Activated CD4-positive, alpha-beta memory T cell treated with anti-CD3 and anti-CD28 coated beads for 36 hours (primary cell): ENCODE data around the gene YAE1. TPM values are rescaled to one million over a fixed set of nuclear protein-coding genes. Genes with fewer than 3 reads are reported as not detected.

Experiments used
- CTCF ChIA-PET: fragments of 350-600 bp; sonication (Branson Sonifier 250); formaldehyde crosslinking; loops from one replicate; lab custom pipeline; 2021; ENCODE audit warnings: antibody characterized with exemption, inconsistent platforms; lab: Charles Lee
- POLR2A ChIA-PET: fragments of 350-600 bp; sonication (Branson Sonifier 250); formaldehyde crosslinking; loops from one replicate; lab custom pipeline; 2021; ENCODE audit warnings: antibody characterized with exemption; lab: Charles Lee
- DNase-seq: peaks from one replicate; pipeline ENCODE4 v3.0.0-alpha.2; 2020
- H3K27ac Mint-ChIP-seq: one replicate; pipeline ENCODE4 v1.8.0; 2021; ENCODE audit warnings: mixed read lengths
- H3K27me3 Mint-ChIP-seq: one replicate; pipeline ENCODE4 v1.8.0; 2021; ENCODE audit warnings: mixed read lengths
- H3K36me3 Mint-ChIP-seq: one replicate; pipeline ENCODE4 v1.8.0; 2021; ENCODE audit warnings: mixed read lengths
- H3K4me1 Mint-ChIP-seq: one replicate; pipeline ENCODE4 v1.8.0; 2021; ENCODE audit warnings: low read depth, mixed read lengths
- H3K4me3 Mint-ChIP-seq: one replicate; pipeline ENCODE4 v1.8.0; 2021; ENCODE audit warnings: mild to moderate bottlenecking, mixed read lengths
- H3K9me3 Mint-ChIP-seq: one replicate; pipeline ENCODE4 v1.8.0; 2021; ENCODE audit warnings: mixed read lengths
- intact Hi-C: fragments of 100-400 bp; cut with micrococcal nuclease; formaldehyde crosslinking; loops from one replicate; pipeline ENCODE4 v1.15.1; 2023
- total RNA-seq, 2 experiments: library from RNA; stranded (reverse); gene quantifications; one replicate each; pipeline ENCODE4 v1.2.3, GENCODE V29; 2021

The YAE1 gene
- total RNA-seq, 2 experiments from 2014 or later: 7.3 to 8.8 TPM

DNA sequence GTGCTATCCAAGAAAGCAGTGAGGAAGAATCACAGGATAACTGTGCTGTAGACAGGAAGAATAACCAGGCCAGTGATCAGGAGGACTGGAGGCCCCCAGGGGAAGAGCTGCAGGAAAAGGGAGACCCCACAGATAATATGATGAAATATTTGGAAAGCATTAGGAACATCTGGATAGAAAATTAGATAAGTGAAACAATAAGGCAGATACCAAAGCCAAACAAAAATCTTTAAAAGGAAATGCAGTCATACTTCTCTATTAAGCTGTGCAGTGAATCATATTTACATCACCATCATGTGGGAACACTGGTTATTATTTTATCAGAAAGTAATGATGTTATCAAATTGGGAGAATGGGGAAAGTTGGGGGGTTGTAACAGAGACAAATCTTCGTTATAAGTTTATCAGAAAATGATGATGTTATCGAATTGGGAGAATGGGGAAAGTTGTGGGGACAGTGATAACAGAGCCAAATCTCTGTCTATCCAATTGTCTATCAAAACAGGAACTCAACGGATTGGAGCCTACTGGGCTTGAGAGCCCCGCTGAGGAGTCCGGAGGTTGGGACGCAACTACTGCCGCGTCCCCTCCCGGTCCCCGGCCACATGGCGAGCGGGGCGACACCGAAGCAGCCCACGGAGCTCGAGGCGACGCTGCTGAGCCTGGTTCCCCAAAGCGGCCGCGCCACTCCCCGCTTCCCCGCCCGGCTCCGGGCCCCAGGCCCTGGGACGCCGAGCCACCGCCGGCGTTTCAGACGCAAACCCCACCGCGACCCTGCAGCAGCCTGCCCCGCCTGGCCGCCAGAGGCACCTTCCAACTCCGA lies 43.1 kb downstream of the YAE1 start:
- ChIA-PET POLR2A (interaction anchor here (1.9 kb wide), 1 partner anchor 14 kb away, joined by 9 read pairs; the partner anchor contains the start of gene RALA), CTCF (interaction anchor here (0.7 to 2.9 kb wide), 3 partner anchors 11 to 29 kb away, joined by 3 to 14 read pairs (median 4); no protein-coding TSS in a partner anchor)
- peak overlapping the region; percentile 49 for H3K27ac Mint-ChIP-seq
- no peaks in the 10 kb centered on the region for H3K9me3 Mint-ChIP-seq
- H3K4me1 Mint-ChIP-seq: peaks cover 41% of the 10 kb centered on the region
- H3K27me3 Mint-ChIP-seq: peaks cover 8% of the 10 kb centered on the region
- H3K36me3 Mint-ChIP-seq: no peaks in the 10 kb centered on the region
- H3K4me3 Mint-ChIP-seq: peak overlapping the region; percentile 31
- DNase-seq: peak; percentile 21
- intact Hi-C loops: loop anchor here (2.0 kb wide), 2 partner anchors 13 to 17 kb away; partner anchors contain the start of gene RALA

DNA sequence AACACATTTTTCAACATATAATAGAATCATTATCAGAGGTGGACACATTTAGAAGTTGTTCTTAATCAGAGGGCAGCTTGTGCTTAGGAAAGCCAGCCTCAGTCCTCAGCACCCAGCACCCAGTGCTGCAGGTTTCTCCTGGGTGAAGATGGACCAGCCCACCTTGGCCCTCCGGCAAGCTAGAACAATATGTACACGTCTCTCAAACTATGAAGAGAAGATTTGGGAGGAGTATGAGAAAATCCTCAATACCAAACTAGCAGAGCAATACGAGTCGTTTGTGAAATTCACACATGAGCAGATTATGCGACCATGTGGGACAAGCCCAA lies 43.7 kb downstream of the YAE1 start:
- no peaks in the 10 kb centered on the region for H3K9me3 Mint-ChIP-seq
- intact Hi-C loops: loop anchor here (2.0 kb wide), 2 partner anchors 13 to 17 kb away; partner anchors contain the start of gene RALA
- peaks cover 8% of the 10 kb centered on the region for H3K27me3 Mint-ChIP-seq
- no peak overlapping the region for H3K27ac Mint-ChIP-seq
- ChIA-PET CTCF (interaction anchor here (0.7 to 2.9 kb wide), 2 partner anchors 13 to 29 kb away, joined by 3 to 14 read pairs; no protein-coding TSS in a partner anchor), POLR2A (interaction anchor here (1.9 kb wide), 1 partner anchor 14 kb away, joined by 9 read pairs; the partner anchor contains the start of gene RALA)
- peaks cover 39% of the 10 kb centered on the region for H3K4me1 Mint-ChIP-seq
- no peak overlapping the region for H3K4me3 Mint-ChIP-seq
- no peaks in the 10 kb centered on the region for H3K36me3 Mint-ChIP-seq
- DNase-seq: no peak

- ChIA-PET CTCF (no interaction called here), POLR2A (interaction anchor here (1.2 kb wide), 1 partner anchor 10 kb away, joined by 3 read pairs; the partner anchor contains the start of gene RALA)
- Mint-ChIP-seq H3K4me3 (no peak overlapping the region), H3K27me3 (peaks cover 9% of the 10 kb centered on the region), H3K4me1 (peaks cover 12% of the 10 kb centered on the region), H3K36me3 (no peaks in the 10 kb centered on the region), H3K9me3 (no peaks in the 10 kb centered on the region), H3K27ac (no peak overlapping the region)
- intact Hi-C loops: no loop called here
- no peak for DNase-seq
Observed at GRCh38 chr7:39613577-39613976, 47.4 kb downstream of the YAE1 start.

DNA sequence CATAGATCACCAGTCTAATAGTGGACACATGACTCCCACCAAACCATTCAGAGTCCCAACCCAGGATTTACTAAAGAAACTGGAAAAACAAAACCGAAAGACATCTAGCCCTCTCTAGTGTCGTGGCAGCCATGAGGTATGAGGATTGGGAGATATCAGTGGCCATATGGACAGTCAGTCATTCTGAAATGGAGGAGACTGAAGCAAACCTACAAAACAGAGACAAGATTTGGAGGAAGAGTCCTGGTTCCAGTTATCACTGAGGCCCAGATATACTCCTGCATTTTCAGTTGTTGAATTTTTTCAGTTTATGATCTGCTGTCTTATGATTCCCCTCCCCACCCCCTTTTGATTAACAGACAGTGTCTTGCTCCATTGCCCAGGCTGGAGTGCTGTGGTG lies 48.1 kb downstream of the YAE1 start:
- ChIA-PET CTCF (no interaction called here), POLR2A (interaction anchor here (1.2 kb wide), 1 partner anchor 9 kb away, joined by 3 read pairs; the partner anchor contains the start of gene RALA)
- DNase-seq: no peak
- H3K27ac Mint-ChIP-seq: no peak overlapping the region
- H3K27me3 Mint-ChIP-seq: peaks cover 9% of the 10 kb centered on the region
- H3K9me3 Mint-ChIP-seq: no peaks in the 10 kb centered on the region
- peaks cover 6% of the 10 kb centered on the region for H3K4me1 Mint-ChIP-seq
- no peaks in the 10 kb centered on the region for H3K36me3 Mint-ChIP-seq
- intact Hi-C loops: no loop called here
- H3K4me3 Mint-ChIP-seq: no peak overlapping the region

DNA sequence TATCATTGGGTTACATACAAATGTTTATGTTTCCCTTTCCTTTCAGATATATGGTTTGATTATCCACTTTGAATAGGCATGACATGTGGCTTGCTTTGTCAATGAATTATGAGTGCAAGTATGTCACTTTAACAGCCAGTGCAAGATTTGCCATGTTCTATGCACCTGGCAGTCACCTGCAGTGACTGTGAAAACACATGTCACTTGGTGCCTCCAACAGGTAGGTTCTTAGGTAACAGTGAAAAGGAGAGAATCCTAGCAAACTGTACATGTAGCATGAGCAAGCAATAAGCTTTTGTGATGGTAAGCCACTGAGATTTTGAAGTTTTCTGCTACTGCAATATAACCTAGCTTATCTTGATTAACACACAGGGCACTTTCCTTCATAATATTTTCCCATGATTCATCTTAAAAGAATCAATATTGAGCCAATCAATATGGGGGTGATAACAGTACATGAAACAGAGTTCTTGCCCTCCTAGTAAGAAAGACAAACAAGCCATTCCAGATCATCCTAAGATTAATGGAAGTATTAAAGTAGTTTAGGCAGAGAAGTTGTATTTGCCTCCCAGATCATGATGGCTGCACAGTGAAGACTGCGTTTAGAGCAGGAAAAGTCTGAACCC lies 49.3 kb downstream of the YAE1 start:
- no peak overlapping the region for H3K27ac Mint-ChIP-seq
- intact Hi-C loops: no loop called here
- H3K9me3 Mint-ChIP-seq: no peaks in the 10 kb centered on the region
- no peaks in the 10 kb centered on the region for H3K36me3 Mint-ChIP-seq
- ChIA-PET CTCF (interaction anchor here (3.2 kb wide), 1 partner anchor 35 kb away, joined by 11 read pairs; no protein-coding TSS in a partner anchor), POLR2A (no interaction called here)
- no peak overlapping the region for H3K4me3 Mint-ChIP-seq
- no peak for DNase-seq
- no peaks in the 10 kb centered on the region for H3K4me1 Mint-ChIP-seq
- peaks cover 6% of the 10 kb centered on the region for H3K27me3 Mint-ChIP-seq

DNA sequence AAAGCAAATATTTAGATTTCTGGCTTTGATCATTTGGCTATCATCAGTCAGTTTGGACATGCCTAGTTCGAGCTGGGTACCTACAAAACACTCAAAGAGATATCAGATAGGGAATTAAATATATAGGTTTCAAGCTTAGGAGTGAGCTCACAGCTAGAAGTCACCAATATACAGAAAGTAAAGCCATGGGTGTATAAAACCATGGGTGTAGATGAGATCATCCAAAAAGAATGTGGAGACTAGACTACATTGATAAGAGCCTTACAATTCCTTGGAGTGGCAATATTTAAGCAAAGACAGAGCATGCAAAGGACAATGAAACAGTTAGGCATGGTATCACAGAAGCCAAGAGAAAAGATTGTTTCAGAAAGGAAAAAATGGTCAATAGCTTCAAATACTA lies 49.9 kb downstream of the YAE1 start:
- no peak overlapping the region for H3K27ac Mint-ChIP-seq
- DNase-seq: no peak
- H3K9me3 Mint-ChIP-seq: no peaks in the 10 kb centered on the region
- CTCF ChIA-PET: interaction anchor here (3.2 kb wide), 1 partner anchor 36 kb away, joined by 11 read pairs; no protein-coding TSS in a partner anchor
- H3K27me3 Mint-ChIP-seq: peaks cover 3% of the 10 kb centered on the region
- intact Hi-C loops: no loop called here
- H3K36me3 Mint-ChIP-seq: no peaks in the 10 kb centered on the region
- no peak overlapping the region for H3K4me3 Mint-ChIP-seq
- H3K4me1 Mint-ChIP-seq: no peaks in the 10 kb centered on the region
- POLR2A ChIA-PET: no interaction called here

DNA sequence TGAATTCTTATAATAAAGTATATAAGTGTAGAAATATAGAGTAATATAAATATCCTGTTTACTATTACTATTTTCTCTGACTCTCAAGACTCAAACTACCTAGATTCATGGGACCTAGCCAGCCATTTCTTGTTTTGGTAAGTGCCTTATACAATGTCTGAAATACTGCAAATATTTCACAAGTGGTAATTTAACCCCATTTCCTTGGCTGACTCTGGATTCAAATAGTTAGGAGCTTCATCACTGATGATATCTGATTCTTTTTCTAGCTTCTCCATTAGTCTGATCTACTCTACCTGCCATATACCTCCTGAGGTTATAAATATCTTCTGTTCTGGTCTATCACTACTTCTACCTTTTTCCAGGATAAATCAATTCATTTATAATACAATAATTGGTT lies 50.8 kb downstream of the YAE1 start:
- H3K4me1 Mint-ChIP-seq: peaks cover 4% of the 10 kb centered on the region
- POLR2A ChIA-PET: no interaction called here
- no peak overlapping the region for H3K4me3 Mint-ChIP-seq
- no peak overlapping the region for H3K27ac Mint-ChIP-seq
- intact Hi-C loops: no loop called here
- no peaks in the 10 kb centered on the region for H3K36me3 Mint-ChIP-seq
- DNase-seq: no peak
- H3K27me3 Mint-ChIP-seq: peaks cover 3% of the 10 kb centered on the region
- no peaks in the 10 kb centered on the region for H3K9me3 Mint-ChIP-seq
- CTCF ChIA-PET: interaction anchor here (3.2 kb wide), 1 partner anchor 37 kb away, joined by 11 read pairs; no protein-coding TSS in a partner anchor

DNA sequence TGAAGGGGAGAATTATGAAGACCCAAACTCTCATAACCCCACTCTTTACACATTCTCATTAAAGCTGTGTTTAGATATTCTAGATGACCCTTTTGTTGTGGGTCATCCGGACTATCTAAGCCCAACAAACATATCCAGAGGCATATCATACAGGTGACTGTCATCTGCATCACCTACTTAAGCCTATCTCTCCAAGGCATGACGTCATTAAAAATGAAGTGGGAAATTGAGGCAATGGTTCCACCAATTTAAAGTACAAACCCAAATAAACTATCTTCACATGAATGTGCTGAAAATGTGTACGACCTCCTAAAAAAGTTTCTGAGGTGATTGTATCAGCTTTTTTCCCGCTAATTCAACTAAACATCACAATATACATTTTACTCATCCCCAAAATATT lies 52.7 kb downstream of the YAE1 start:
- POLR2A ChIA-PET: no interaction called here
- Mint-ChIP-seq H3K4me3 (no peak overlapping the region), H3K4me1 (peaks cover 11% of the 10 kb centered on the region), H3K9me3 (no peaks in the 10 kb centered on the region), H3K36me3 (no peaks in the 10 kb centered on the region), H3K27ac (no peak overlapping the region), H3K27me3 (peaks cover 1% of the 10 kb centered on the region)
- DNase-seq: no peak
- intact Hi-C loops: no loop called here
- CTCF ChIA-PET: interaction anchor here (3.2 kb wide), 1 partner anchor 39 kb away, joined by 11 read pairs; no protein-coding TSS in a partner anchor

DNA sequence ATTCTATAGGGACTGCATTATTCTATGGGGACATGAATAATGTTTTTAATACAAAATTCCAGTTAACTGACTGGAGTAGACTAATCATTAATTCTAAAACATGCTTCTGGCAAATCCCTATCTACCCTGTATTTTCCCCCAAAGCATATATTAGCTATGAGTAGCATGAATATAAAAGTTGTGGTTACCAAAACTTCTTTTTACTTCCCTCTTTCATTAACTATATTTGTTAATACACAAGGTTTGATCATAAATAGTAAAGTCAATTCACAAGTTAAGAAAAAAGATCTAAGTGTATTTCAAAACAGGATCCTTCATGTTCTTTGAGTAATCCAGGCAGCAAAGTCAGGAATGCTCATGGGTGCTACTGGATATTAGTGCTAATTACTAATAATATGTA lies 54.3 kb downstream of the YAE1 start:
- Mint-ChIP-seq H3K9me3 (no peaks in the 10 kb centered on the region), H3K27ac (no peak overlapping the region), H3K4me3 (no peak overlapping the region), H3K27me3 (peaks cover 1% of the 10 kb centered on the region), H3K4me1 (peaks cover 24% of the 10 kb centered on the region), H3K36me3 (peaks cover 2% of the 10 kb centered on the region)
- CTCF ChIA-PET: interaction anchor here (5.5 kb wide), 1 partner anchor 39 kb away, joined by 53 read pairs; no protein-coding TSS in a partner anchor
- intact Hi-C loops: loop anchor here (5.0 kb wide), 1 partner anchor 512 kb away; the partner anchor contains the start of gene MPLKIP
- DNase-seq: no peak
- POLR2A ChIA-PET: interaction anchor here (3.7 kb wide), 1 partner anchor 113 kb away, joined by 20 read pairs; no protein-coding TSS in a partner anchor

DNA sequence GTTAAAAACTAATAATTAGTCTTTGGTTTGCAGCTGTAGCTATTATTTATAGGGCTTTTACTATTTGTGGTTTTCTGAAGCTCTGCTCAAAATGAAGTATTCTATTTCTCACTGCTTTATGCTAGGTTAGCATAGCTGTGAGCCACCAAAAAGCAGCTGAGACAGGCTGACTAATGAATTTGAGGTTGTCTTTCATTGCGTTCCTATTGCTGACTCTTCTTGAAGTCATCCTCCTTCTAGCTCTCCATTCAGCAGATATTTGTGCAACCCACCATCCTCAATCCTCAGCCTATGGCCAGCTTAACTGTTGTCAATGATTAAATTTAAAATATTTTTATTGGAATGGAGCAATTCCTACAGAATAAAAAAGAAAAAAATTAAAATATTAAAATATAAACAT lies 55.1 kb downstream of the YAE1 start:
- peaks cover 31% of the 10 kb centered on the region for H3K4me1 Mint-ChIP-seq
- H3K36me3 Mint-ChIP-seq: peaks cover 2% of the 10 kb centered on the region
- H3K27me3 Mint-ChIP-seq: no peaks in the 10 kb centered on the region
- DNase-seq: no peak
- intact Hi-C loops: loop anchor here (5.0 kb wide), 1 partner anchor 511 kb away; the partner anchor contains the start of gene MPLKIP
- H3K4me3 Mint-ChIP-seq: no peak overlapping the region
- ChIA-PET CTCF (interaction anchor here (0.7 to 5.5 kb wide), 2 partner anchors 40 to 126 kb away, joined by 4 to 53 read pairs; no protein-coding TSS in a partner anchor), POLR2A (interaction anchor here (3.7 kb wide), 1 partner anchor 112 kb away, joined by 20 read pairs; no protein-coding TSS in a partner anchor)
- H3K9me3 Mint-ChIP-seq: no peaks in the 10 kb centered on the region
- no peak overlapping the region for H3K27ac Mint-ChIP-seq

DNA sequence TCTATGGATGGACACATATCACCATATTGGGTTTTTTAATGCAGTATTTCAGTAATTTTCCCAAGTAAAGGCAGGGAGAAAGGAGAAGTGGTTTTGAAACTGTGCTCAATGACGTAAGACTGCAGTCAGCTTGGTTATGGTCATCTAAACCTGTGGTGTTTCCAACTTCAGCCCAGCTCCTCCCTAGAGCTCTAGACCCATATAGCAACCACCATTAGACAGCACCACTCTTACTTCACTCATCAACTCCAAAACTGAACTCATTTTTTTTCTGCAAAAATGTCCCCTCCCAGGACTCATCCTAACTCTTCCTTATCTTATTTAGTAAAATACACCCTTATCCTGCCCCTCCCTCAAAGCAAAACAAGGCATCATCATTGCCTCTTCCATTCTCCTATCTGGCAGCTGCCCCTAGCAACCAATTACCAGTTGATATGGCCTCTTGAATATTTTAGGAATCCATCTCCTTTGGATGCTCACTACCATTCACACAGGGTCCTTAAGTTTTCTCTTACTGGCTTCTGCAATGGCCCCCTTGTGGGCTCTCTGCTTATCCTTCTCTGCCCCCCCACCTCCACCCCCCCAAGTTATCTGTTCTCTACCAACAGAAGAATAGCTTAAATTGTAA lies 55.7 kb downstream of the YAE1 start:
- intact Hi-C loops: loop anchor here (2.0 to 5.0 kb wide), 2 partner anchors 13 to 510 kb away; partner anchors contain the start of gene MPLKIP
- H3K36me3 Mint-ChIP-seq: peaks cover 2% of the 10 kb centered on the region
- no peak overlapping the region for H3K27ac Mint-ChIP-seq
- H3K9me3 Mint-ChIP-seq: no peaks in the 10 kb centered on the region
- no peaks in the 10 kb centered on the region for H3K27me3 Mint-ChIP-seq
- POLR2A ChIA-PET: interaction anchor here (1.1 to 3.7 kb wide), 7 partner anchors 13 to 513 kb away, joined by 3 to 20 read pairs (median 7); partner anchors contain the start of genes MPLKIP, SUGCT and YAE1
- DNase-seq: no peak
- H3K4me1 Mint-ChIP-seq: peaks cover 36% of the 10 kb centered on the region
- peak overlapping the region; percentile 86 for H3K4me3 Mint-ChIP-seq
- CTCF ChIA-PET: interaction anchor here (0.7 to 5.5 kb wide), 5 partner anchors 29 to 124 kb away, joined by 3 to 53 read pairs (median 7); no protein-coding TSS in a partner anchor
